SK-N-SH (cell line): ENCODE data around the gene GRK5. TPM values are rescaled to one million over a fixed set of nuclear protein-coding genes. Genes with fewer than 3 reads are reported as not detected.

ENCODE experiments used
- CTCF ChIA-PET: fragments of 300-600, 350-600 bp; formaldehyde crosslinking; extraction: SDS; loops from one replicate; lab custom pipeline; 2021; lab: Yijun Ruan, JAX
- POLR2A ChIA-PET: fragments of 350-600 bp; sonication (Branson Sonifier 250); formaldehyde crosslinking; extraction: SDS; loops from one replicate; lab custom pipeline; 2020; ENCODE audit warnings: antibody characterized with exemption, inconsistent platforms; lab: Yijun Ruan, JAX
- DNase-seq: peaks from one replicate; pipeline ENCODE4 v3.0.0; 2012
- H2AFZ ChIP-seq: fragments of 200-600 bp; sonication (generic); 2 replicates; pipeline ENCODE4 v1.8.1; 2016; ENCODE audit warnings: antibody characterized with exemption, mild to moderate bottlenecking, low read depth
- H3F3A ChIP-seq: fragments of 200-600 bp; sonication (generic); replicated peaks from 2 replicates; pipeline ENCODE3; 2016; ENCODE audit warnings: antibody characterized with exemption, mild to moderate bottlenecking; ENCODE audit not compliant: insufficient read depth
- H3K27ac ChIP-seq, 2 experiments: fragments of 200-500 bp in 1 of 2; fragments of 200-600 bp in 1 of 2; sonication (Bioruptor generic) in 1 of 2; sonication (generic), shearing (Covaris generic) in 1 of 2; 2 replicates each; pipeline versions ENCODE4 v1.5.1 to v1.6.1; 2014 to 2016; ENCODE audit warnings: low read depth in 2 of 2, inconsistent platforms in 1 of 2, low read length in 1 of 2, mild to moderate bottlenecking in 1 of 2, mixed read lengths in 1 of 2
- H3K27me3 ChIP-seq: fragments of 200-600 bp; sonication (generic), shearing (Covaris generic); 2 replicates; pipeline ENCODE4 v1.6.1; 2016; ENCODE audit warnings: mixed run types; ENCODE audit not compliant: insufficient read depth
- H3K36me3 ChIP-seq, 2 experiments: fragments of 200-500 bp in 1 of 2; fragments of 200-600 bp in 1 of 2; sonication (Bioruptor generic) in 1 of 2; sonication (generic) in 1 of 2; replicated peaks in 1 of 2; 2 replicates each; pipeline versions ENCODE3 to v1.5.1; 2014 to 2016; ENCODE audit warnings: low read length in 1 of 2, mild to moderate bottlenecking in 1 of 2; ENCODE audit not compliant: insufficient read depth in 2 of 2, control insufficient read depth in 1 of 2
- H3K4me1 ChIP-seq, 2 experiments: fragments of 200-500 bp in 1 of 2; fragments of 200-600 bp in 1 of 2; sonication (Bioruptor generic) in 1 of 2; sonication (generic), shearing (Covaris generic) in 1 of 2; 2 replicates each; pipeline versions ENCODE4 v1.5.1 to v1.6.1; 2014 to 2016; ENCODE audit warnings: low read depth in 1 of 2, low read length in 1 of 2, mixed run types in 1 of 2; ENCODE audit not compliant: insufficient read depth in 2 of 2, control insufficient read depth in 1 of 2
- H3K4me2 ChIP-seq: fragments of 200-600 bp; sonication (generic), shearing (Covaris generic); 2 replicates; pipeline ENCODE4 v1.6.1; 2017; ENCODE audit warnings: mixed run types
- H3K4me3 ChIP-seq, 2 experiments: fragments of 200-500 bp in 1 of 2; fragments of 200-600 bp in 1 of 2; sonication (Bioruptor generic) in 1 of 2; sonication (generic), shearing (Covaris generic) in 1 of 2; 2 replicates each; pipeline versions ENCODE4 v1.5.1 to v1.8.1; 2014 to 2016; ENCODE audit warnings: low read depth in 2 of 2, inconsistent platforms in 1 of 2, low read length in 1 of 2, mild to moderate bottlenecking in 1 of 2, mixed read lengths in 1 of 2, moderate library complexity in 1 of 2
- H3K79me2 ChIP-seq: fragments of 200-600 bp; sonication (generic); 2 replicates; pipeline ENCODE4 v1.8.1; 2017; ENCODE audit warnings: mild to moderate bottlenecking; ENCODE audit not compliant: insufficient read depth
- H3K9ac ChIP-seq: fragments of 200-600 bp; sonication (generic); 2 replicates; pipeline ENCODE4 v1.6.1; 2017; ENCODE audit warnings: mixed run types
- H3K9me2 ChIP-seq: fragments of 200-600 bp; sonication (generic); 2 replicates; pipeline ENCODE4 v1.6.1; 2017; ENCODE audit warnings: mixed run types
- H3K9me3 ChIP-seq: fragments of 200-600 bp; sonication (generic); 2 replicates; pipeline ENCODE4 v1.6.1; 2017; ENCODE audit warnings: mixed run types, mild to moderate bottlenecking, moderate library complexity
- H4K20me1 ChIP-seq: fragments of 200-600 bp; sonication (generic); 2 replicates; pipeline ENCODE4 v1.6.1; 2017; ENCODE audit warnings: mild to moderate bottlenecking, mixed run types; ENCODE audit not compliant: insufficient read depth
- CHD2 ChIP-seq: fragments of 150-350 bp; IDR thresholded peaks from 2 replicates; pipeline ENCODE4 v1.6.1; 2018; ENCODE audit warnings: low read length; ENCODE audit not compliant: partially characterized antibody
- ELF1 ChIP-seq: IDR thresholded peaks from 2 replicates; pipeline ENCODE4 v1.4.0; 2012
- EP300 ChIP-seq, 2 experiments: IDR thresholded peaks; 2 replicates each; pipeline versions ENCODE4 v1.4.0 to v1.6.1; 2012; ENCODE audit warnings: borderline replicate concordance in 1 of 2, low read depth in 1 of 2, low read length in 1 of 2
- FOXM1 ChIP-seq: IDR thresholded peaks from 2 replicates; pipeline ENCODE4 v1.4.0; 2012; ENCODE audit warnings: low read depth, mild to moderate bottlenecking
- GATA2 ChIP-seq: sonication (generic); formaldehyde crosslinking; IDR thresholded peaks from 2 replicates; pipeline ENCODE4 v1.5.0; 2020; ENCODE audit warnings: mild to moderate bottlenecking, missing genetic modification reagents
- IRF3 ChIP-seq: fragments of 150-350 bp; IDR thresholded peaks from 2 replicates; pipeline ENCODE4 v1.6.1; 2016; ENCODE audit warnings: mild to moderate bottlenecking, low read depth, low read length
- POLR2AphosphoS5 ChIP-seq: IDR thresholded peaks from 2 replicates; pipeline ENCODE4 v1.6.1; 2012; ENCODE audit warnings: low read depth, low read length
- REST ChIP-seq: IDR thresholded peaks from 2 replicates; pipeline ENCODE4 v1.6.1; 2012; ENCODE audit warnings: mild to moderate bottlenecking, low read depth, low read length, moderate library complexity
- TAF1 ChIP-seq: IDR thresholded peaks from 2 replicates; pipeline ENCODE4 v1.6.1; 2012; ENCODE audit warnings: low read depth, mild to moderate bottlenecking, low read length, moderate library complexity, borderline replicate concordance
- TEAD4 ChIP-seq: IDR thresholded peaks from 2 replicates; pipeline ENCODE4 v1.4.0; 2012; ENCODE audit warnings: mild to moderate bottlenecking, borderline replicate concordance; ENCODE audit not compliant: insufficient read depth
- WGBS: methylation state at CpG from one replicate; pipeline ENCODE4 v1.1.6; 2017; ENCODE audit warnings: low lambda C conversion rate; 5-methylcytosine and 5-hydroxymethylcytosine counted together
- polyA plus RNA-seq, 3 experiments: library from polyadenylated mRNA; depleted of rRNA; stranded (reverse); fragments of >200 nt; gene quantifications; 2 replicates each; pipeline ENCODE4 v1.2.3, GENCODE V29; 2012

GRK5 gene
- polyA plus RNA-seq, 1 of the 3 experiments (the other 2 are of a cell fraction), result 12.1 TPM

DNA sequence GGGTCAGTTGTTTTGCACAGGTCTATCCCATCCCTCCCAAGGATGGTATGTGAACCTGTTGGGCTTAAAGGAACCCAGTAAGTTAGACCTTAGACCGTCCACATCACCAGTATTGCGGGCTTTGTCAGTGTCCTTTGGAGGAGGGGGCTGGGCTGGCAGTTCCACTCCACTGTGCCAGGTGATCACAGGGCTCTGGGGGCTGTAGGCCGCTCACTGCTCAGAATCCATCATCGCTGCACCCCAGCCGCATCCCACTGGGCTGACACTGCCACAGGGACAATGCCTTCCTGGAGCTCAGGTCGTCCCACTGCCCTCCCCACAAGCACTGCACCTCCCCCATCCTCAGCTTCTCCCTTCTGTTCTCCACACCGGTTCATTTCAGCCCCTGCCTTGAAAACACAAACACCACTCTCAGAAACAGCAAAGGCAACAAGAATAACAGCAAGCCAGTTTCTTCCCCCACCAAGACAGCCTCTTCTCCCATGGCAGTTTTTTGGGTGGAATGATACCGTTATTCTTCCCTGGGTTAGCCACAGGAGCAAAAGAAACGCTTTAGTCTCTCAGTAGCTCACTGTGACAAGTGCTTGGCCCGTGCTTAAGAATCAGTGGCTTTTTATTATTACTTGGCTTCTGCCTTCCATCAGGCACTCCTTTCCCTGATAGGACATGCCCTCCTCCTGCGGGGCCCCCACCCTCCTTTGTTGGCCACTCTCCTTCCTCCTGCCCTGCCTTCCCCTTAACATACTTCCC, 111.2 kb downstream of the GRK5 start:
- H3K9me2 ChIP-seq, result no peaks in the 10 kb centered on the region
- no peaks in the 10 kb centered on the region for H3K36me3 ChIP-seq
- WGBS, result 87% methylated on average over 8 of the region's 11 CpGs
- H3F3A ChIP-seq, result peaks cover 15% of the 10 kb centered on the region
- H3K79me2 ChIP-seq, result no peaks in the 10 kb centered on the region
- no peak overlapping the region for H3K4me2 ChIP-seq
- TF ChIP-seq POLR2AphosphoS5, result no peak
- no peak for TF ChIP-seq EP300 (IDR thresholded peaks at IDR 0.05; ENCODE audit: borderline replicate concordance in 1 of 2, low read depth in 1 of 2, low read length in 1 of 2)
- no peak for TF ChIP-seq IRF3
- TF ChIP-seq TAF1, result no peak
- TF ChIP-seq FOXM1, result no peak
- no peak for TF ChIP-seq GATA2 (CRISPR knock-in tag)
- no peak for TF ChIP-seq REST
- no peak for TF ChIP-seq ELF1
- no peak for TF ChIP-seq TEAD4
- no peak for TF ChIP-seq CHD2
- no peak overlapping the region for H3K4me3 ChIP-seq
- H3K9ac ChIP-seq, result no peak overlapping the region
- no peak for DNase-seq
- POLR2A ChIA-PET, result interaction anchor here (0.5 kb wide), 1 partner anchor 84 kb away, joined by 3 read pairs; no protein-coding TSS in a partner anchor
- H4K20me1 ChIP-seq, result no peaks in the 10 kb centered on the region
- H2AFZ ChIP-seq, result no peak overlapping the region
- no peak overlapping the region; a peak in 1 of 4 replicates for H3K27ac ChIP-seq
- no peaks in the 10 kb centered on the region for H3K9me3 ChIP-seq
- H3K4me1 ChIP-seq, result peaks cover 36 to 52% of the 10 kb centered on the region in 2 experiments; a peak in 3 of 4 replicates
- CTCF ChIA-PET, result no interaction called here
- H3K27me3 ChIP-seq, result no peaks in the 10 kb centered on the region
